ENCODE results near the gene CYP1B1.
"Not testable (repeated sequence)": the region's sequence is repeated elsewhere in the genome, so short reads cannot be mapped to it uniquely, and the experiment has no call there.

CYP1B1 gene

GRCh38 chr2:38075507-38076151, at the start of gene CYP1B1:
CYP1B1 (minus strand) TSS chr2:38076151; CDS start chr2:38075388, 763 bp downstream.
- peak; percentile 44 for DNase-seq

GRCh38 chr2:38125007-38125406, 49.1 kb upstream of the CYP1B1 start:
- DNase-seq, result no peak

- DNase-seq, result no peak
Observed at GRCh38 chr2:38123911-38124310, 48.0 kb upstream of the CYP1B1 start.

DNA sequence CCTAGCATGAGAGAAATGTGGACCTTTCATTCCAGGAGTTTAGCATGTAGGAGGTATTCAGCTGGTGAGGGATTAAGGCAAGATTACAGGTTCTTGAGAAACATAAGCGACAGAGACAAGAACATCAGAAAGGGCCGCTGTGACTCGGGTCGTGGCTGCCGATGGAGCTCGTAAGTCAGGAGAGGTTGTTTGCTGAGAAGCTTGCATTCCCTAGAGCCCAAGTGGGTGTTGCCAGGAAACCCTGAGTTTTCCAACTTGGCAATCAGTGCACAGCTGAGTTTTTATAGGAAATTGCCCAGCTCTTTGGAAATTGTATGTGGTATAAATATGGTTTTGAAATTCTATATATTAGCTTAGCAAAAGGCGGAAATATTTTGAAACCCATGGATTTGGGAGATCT, 46.4 kb upstream of the CYP1B1 start:
- DNase-seq, result peak; percentile 69

- no peak for DNase-seq
Observed at GRCh38 chr2:38121481-38121880, 45.5 kb upstream of the CYP1B1 start.

DNA sequence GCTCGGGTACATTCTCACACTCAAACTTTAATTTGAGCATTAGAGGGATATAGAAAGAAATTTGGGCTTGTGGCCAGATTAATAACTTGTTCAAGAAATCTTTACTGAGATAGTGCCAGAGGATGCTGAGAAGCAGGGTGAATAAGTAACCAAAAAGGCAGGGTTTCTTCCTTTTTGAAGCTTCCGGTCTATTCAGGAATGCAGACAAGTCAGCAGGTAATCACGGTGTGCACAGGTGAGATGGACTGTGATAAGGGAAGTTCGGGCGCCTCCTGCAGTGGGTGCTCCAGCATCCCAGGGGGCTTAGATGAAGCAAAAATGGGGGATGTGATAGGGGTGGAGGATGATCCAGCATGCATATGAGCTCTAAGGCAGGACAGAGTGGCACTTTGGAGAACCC, 44.9 kb upstream of the CYP1B1 start:
- no peak for DNase-seq

DNA sequence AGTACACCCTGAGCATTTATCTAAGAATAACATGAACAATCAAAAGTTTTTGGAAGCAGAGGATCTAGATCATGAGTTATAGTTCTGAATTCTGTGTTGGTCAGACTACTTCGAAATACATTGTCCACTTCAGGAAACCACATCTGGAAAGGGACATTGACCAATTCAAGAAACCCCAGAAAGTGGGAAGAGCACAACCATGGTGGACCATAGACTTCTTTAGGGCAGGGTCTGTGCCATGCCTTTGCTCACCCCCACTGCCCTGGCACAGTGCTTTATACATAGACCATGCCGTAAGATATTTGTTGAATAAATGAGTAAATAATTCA, 44.3 kb upstream of the CYP1B1 start:
- no peak for DNase-seq

GRCh38 chr2:38116762-38117161, 40.8 kb upstream of the CYP1B1 start:
- DNase-seq, result no peak

GRCh38 chr2:38115216-38116032, 39.5 kb upstream of the CYP1B1 start:
- DNase-seq, result peak; percentile 81

DNA sequence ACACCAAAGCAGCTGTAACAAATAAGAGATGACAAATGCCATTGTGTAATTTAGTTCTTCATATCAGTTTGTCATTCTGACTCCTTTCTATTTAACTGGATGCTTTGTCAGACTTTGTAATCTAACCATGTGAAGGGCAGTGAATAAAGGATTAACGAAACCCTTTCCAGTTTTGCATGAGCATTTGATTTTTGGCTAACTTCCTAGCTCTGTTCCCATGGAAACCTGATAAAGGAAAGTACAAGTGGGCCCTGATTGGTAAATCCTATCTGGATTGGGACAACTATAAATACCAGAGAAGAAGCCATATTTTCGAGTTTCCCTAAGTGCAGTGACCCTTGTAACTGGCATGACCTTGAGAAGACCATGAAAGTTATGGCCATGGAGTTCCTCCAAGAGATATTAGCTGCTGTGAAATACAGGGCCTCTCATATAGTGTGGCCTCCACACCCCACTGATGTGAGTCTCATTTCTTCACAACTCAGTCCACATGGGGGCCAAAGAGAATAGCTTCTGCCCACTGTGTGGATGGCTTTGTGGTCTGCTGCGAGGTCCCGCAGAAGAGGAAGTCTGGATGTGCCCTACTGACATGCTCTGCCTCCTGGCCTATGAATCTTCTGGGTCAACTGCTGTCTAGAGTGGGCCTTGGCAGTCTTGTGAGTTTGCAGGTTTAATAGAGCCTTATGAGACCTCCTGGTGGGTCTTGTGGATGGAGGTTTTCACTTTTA, 38.2 kb upstream of the CYP1B1 start:
- DNase-seq, result no peak

GRCh38 chr2:38113051-38113450, 37.1 kb upstream of the CYP1B1 start:
- no peak for DNase-seq

DNA sequence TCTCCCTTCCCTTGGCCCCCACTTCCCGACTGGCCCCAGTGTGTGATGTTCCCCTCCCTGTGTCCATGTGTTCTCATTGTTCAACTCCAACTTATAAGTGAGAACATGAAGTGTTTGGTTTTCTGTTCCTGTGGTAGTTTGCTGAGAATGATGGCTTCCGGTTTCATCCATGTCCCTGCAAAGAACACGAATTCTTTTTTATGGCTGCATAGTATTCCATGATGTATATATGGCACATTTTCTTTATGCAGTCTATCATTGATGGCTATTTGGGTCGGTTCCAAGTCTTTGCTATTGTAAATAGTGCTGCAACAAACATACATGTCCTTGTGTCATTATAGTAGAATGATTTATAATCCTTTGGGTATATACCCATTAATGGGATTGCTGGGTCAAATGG, 35.4 kb upstream of the CYP1B1 start:
- DNase-seq, result not testable (repeated sequence)

DNA sequence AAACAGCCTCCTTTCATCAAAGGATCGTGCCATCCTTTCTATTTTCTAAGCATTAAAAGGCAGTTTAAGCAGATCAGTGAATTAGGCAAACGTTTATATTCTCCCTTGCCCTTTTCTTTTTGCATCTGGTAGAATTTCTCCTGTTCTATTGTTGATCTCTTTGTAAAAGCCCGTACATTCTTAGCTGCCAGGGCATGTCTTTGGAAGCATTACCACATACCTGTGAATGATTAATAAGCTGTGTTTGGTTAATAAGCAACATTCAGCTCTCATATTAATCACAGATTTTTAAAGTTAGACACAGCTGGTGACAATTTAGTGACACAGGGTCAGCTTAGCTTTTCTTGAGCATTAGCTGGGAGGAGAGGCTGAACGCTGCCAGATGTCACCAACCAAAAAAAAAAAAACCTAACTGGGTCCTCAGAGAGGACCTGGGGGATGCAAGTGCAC, 33.8 kb upstream of the CYP1B1 start:
- DNase-seq, result no peak

DNA sequence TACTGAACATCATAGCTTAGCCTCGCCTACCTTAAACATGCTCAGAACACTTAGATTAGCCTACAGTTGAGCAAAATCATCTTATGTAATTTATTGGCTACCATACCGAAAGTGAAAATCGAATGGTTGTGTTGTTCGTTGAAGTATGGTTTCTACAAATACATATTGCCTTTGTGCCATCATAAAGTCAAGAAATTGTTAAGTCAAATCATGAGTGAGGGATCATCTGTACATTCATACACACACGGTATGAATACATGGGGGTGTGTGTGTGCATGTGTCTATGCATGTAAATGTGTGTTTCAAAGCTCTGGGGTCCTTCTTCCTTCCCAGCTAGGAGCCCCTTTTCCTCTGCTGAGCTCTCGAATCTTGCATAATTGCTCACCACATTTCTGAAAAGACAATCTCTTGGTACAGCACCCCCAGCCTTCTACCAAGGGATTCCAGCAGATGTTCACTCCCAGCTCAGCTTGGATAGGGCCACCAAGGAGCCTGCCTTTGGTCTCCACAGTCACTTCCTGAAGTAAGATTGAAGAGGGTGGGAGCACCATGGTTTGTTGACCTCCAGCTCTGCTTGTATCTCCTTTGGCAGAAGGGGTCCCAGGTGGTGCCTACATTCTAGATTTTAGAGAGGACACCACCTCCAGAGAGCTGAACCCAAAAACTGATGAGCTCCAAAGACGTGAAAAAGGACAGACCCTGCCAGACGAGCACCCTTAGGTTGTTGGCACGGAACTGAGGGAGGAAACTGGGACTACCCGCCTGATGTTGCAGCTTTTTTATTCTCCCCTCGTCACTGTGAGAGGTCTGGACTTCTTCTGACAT, 33.2 kb upstream of the CYP1B1 start:
- no peak for DNase-seq

DNA sequence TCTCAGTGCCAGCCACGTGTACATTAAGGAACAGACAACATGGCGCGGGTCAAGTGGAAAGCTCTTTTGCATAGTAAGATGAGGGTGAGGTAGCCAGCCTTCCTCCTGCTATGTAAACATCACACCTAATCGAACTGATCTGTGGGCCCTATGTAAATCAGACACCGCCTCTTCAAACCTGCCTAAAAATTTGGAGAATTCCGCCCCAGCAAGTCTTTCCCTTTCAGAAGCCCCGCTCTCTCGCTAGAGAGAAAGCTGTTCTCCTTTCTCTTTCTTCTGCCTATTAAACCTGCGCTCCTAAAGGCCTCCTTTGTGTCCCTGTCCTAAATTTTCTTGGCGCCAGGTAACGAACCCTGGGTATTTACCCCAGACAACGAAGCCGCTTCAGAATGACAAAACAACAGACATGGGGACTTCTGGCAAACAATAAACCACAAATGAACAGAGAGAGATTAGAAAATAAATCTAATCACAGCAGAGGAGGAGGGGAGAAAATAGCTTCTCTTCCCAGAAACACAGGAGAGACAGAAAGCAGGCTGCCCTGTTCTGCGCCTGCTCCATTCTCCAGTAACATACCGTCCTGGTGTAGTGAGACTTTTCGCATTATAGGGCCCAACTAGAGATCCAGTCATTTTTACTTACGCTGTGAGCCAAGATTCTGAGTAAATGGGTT, 31.9 kb upstream of the CYP1B1 start:
- no peak for DNase-seq

DNA sequence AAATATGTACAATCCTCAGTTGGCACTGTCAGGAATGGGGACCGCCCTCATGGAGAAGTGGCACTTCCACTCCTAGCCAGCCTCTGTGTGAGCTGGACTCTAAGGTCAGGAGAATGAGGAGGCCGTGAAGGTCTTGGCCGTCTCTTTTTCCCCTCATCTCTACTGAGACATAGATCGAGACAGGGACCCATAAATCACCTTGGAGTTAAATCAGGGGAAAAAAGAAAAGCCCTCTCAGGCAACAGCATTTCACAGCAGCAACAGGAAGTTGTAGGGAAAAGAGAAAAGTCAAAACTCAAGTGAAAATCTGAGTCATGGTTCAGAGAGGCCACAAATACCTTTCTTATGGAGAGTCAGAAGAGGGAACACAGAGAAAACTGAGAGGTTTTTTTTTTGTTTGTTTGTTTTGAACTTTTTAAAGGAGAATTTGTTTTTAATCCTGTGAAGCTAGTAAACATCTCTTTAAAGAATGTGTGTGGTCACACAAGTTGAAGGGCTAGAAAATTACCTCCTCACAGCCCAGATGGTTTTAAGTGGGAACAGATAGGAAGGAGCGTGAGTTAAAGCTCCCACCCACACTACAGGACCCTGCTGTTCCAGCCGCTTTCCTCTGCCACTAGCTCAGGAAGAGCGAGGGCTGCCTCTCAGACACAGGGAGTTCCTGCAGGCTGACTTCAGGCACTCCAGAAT, 30.6 kb upstream of the CYP1B1 start:
- DNase-seq, result peak; percentile 39

GRCh38 chr2:38105922-38106321, 30.0 kb upstream of the CYP1B1 start:
- no peak for DNase-seq

DNA sequence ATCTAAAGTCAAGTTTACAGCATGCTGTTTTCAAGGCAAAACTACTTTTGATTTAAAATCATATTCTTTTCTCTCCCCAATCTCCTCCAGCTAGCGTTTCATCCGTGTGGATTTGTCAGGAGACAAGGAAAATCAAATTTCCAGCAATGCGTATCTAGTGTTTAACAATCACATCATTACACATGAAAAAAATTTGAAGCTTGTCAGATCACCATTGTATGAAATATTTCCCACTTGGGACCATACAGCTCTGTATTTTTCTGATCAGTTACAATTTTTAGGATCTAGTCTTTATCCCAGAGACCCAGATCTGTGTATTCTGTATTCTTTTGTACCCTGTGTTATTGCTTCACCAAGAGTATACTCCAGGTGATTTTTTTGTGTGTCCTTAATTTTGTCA, 28.6 kb upstream of the CYP1B1 start:
- no peak for DNase-seq

DNA sequence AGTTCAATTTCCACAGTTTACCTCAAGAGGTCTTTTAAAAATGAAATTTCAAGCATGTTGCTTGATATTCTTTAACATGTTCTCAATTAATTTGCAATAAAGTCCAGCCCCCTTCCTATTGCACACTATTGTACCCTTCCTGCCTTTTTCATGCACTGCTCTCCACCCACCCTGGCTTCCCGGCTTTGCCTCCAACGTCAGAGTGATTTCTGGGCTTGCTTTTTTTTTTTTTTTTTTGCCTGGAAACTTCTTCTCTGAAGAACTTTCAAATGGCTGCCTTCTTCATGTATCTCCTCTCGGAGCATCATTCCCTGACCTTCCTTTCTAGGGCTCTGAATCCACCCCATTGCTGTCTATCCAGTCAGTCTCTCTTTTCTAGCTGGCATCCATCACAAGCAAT, 24.4 kb upstream of the CYP1B1 start:
- no peak for DNase-seq

GRCh38 chr2:38099099-38100028, 23.4 kb upstream of the CYP1B1 start:
- DNase-seq, result no peak
